HepG2 (cell line): ENCODE measurements around the gene INTS15. TPM values are rescaled to one million over a fixed set of nuclear protein-coding genes. Genes with fewer than 3 reads are reported as not detected.

Experiments
- ATAC-seq: fragments of 200-7000 bp; cut with Tn5 transposase; 3 replicates; pipeline ENCODE4 v1.9.1; 2020; ENCODE audit warnings: mild to moderate bottlenecking, moderate library complexity
- BruUV-seq: library from RNA; stranded (reverse); fragments of 400-500 nt; replicated peaks from 2 replicates; lab custom pipeline; 2021; lab: Mats Ljungman, UMichigan
- CTCF ChIA-PET: fragments of 300-600 bp; formaldehyde crosslinking; extraction: SDS; loops from one replicate; lab custom pipeline; 2021; ENCODE audit warnings: low total read pairs, inconsistent platforms, low intra/inter-chr PET ratio; lab: Yijun Ruan, JAX
- POLR2A ChIA-PET: fragments of 350-600 bp; sonication (Branson Sonifier 250); formaldehyde crosslinking; loops from one replicate; lab custom pipeline; 2020; ENCODE audit warnings: antibody characterized with exemption, inconsistent platforms; lab: Yijun Ruan, JAX
- DNase-seq: peaks from one replicate; pipeline ENCODE4 v3.0.0-alpha.2; 2015; ENCODE audit warnings: low spot score
- FAIRE-seq: peaks from 3 replicates; lab custom pipeline; 2011; peaks lifted over from hg19 to GRCh38; lab: Jason Lieb, UNC
- H2AFZ ChIP-seq: one replicate; pipeline ENCODE4 v1.6.1; 2011; ENCODE audit warnings: low read length, inconsistent platforms
- H3K27ac ChIP-seq: fragments of 300-600 bp; 3 replicates; pipeline ENCODE4 v1.8.0; 2011; ENCODE audit warnings: mixed run types, mild to moderate bottlenecking, mixed read lengths, low read length, inconsistent platforms; ENCODE audit not compliant: insufficient read depth; ENCODE audit errors: extremely low read length
- H3K27me3 ChIP-seq, 2 experiments: fragments of 200-600 bp in 1 of 2; 2 replicates in 1 of 2; 3 replicates in 1 of 2; pipeline versions ENCODE4 v1.6.0 to v1.8.0; 2011; ENCODE audit warnings: low read length in 2 of 2, mild to moderate bottlenecking in 2 of 2, moderate library complexity in 2 of 2, inconsistent platforms in 1 of 2; ENCODE audit not compliant: insufficient read depth in 2 of 2, control insufficient read depth in 1 of 2
- H3K36me3 ChIP-seq, 2 experiments: fragments of 200-600 bp in 1 of 2; replicated peaks in 1 of 2; 2 replicates in 1 of 2; 3 replicates in 1 of 2; pipeline versions ENCODE4 v1.5.1 to v1.8.0; 2011; ENCODE audit warnings: low read length in 2 of 2, inconsistent platforms in 1 of 2; ENCODE audit not compliant: insufficient read depth in 2 of 2, control insufficient read depth in 1 of 2
- H3K4me1 ChIP-seq: 2 replicates; pipeline ENCODE4 v1.5.1; 2012; ENCODE audit warnings: low read length, inconsistent platforms; ENCODE audit not compliant: insufficient read depth
- H3K4me2 ChIP-seq: 2 replicates; pipeline ENCODE4 v1.6.0; 2011; ENCODE audit warnings: low read depth, low read length, inconsistent platforms
- H3K4me3 ChIP-seq, 3 experiments: fragments of 200-600 bp in 1 of 3; sonication (generic), shearing (Covaris generic) in 1 of 3; replicated peaks in 1 of 3; 2 replicates each; pipeline ENCODE4 v1.5.1; 2011 to 2016; ENCODE audit warnings: low read length in 3 of 3, inconsistent platforms in 2 of 3, low read depth in 2 of 3, mild to moderate bottlenecking in 2 of 3, control low read depth in 1 of 3, mixed read lengths in 1 of 3; ENCODE audit not compliant: insufficient read depth in 1 of 3
- H3K79me2 ChIP-seq: one replicate; pipeline ENCODE4 v1.6.1; 2011; ENCODE audit warnings: low read length, inconsistent platforms; ENCODE audit not compliant: insufficient read depth
- H3K9ac ChIP-seq: 2 replicates; pipeline ENCODE4 v1.6.0; 2011; ENCODE audit warnings: mild to moderate bottlenecking, low read depth, low read length, inconsistent platforms; ENCODE audit not compliant: insufficient read depth
- H3K9me3 ChIP-seq: 2 replicates; pipeline ENCODE4 v1.5.1; 2012; ENCODE audit warnings: mild to moderate bottlenecking, low read length
- H4K20me1 ChIP-seq: 2 replicates; pipeline ENCODE4 v1.6.0; 2011; ENCODE audit warnings: inconsistent platforms, mild to moderate bottlenecking, low read length, moderate library complexity; ENCODE audit not compliant: insufficient read depth
- CHCHD3 ChIP-seq: sonication (generic); formaldehyde crosslinking; IDR thresholded peaks from 2 replicates; pipeline ENCODE4 v1.8.0; 2022; ENCODE audit warnings: mild to moderate bottlenecking, missing genetic modification reagents, moderate library complexity
- RBM22 ChIP-seq: fragments of 200-400 bp; formaldehyde crosslinking; optimal IDR thresholded peaks from 2 replicates; pipeline ENCODE3; 2017; ENCODE audit warnings: mild to moderate bottlenecking, low read length, moderate library complexity
- SMARCC2 ChIP-seq: fragments of 450-650 bp; IDR thresholded peaks from 2 replicates; pipeline ENCODE4 v1.6.1; 2017; ENCODE audit warnings: antibody characterized with exemption, mild to moderate bottlenecking
- SNAPC2 ChIP-seq: sonication (generic); formaldehyde crosslinking; IDR thresholded peaks from 2 replicates; pipeline ENCODE4 v1.8.1; 2022; ENCODE audit warnings: mild to moderate bottlenecking, missing genetic modification reagents
- ZC3H13 ChIP-seq: sonication (generic); formaldehyde crosslinking; IDR thresholded peaks from 2 replicates; pipeline ENCODE4 v1.8.1; 2023; ENCODE audit warnings: mild to moderate bottlenecking, missing genetic modification reagents, moderate library complexity
- ZNF550 ChIP-seq: sonication (generic); formaldehyde crosslinking; IDR thresholded peaks from 2 replicates; pipeline ENCODE4 v1.4.0; 2020; ENCODE audit warnings: mild to moderate bottlenecking, missing genetic modification reagents, borderline replicate concordance
- WGBS: methylation state at CpG from one replicate; pipeline ENCODE4 v1.1.6; 2017; ENCODE audit warnings: low lambda C conversion rate; 5-methylcytosine and 5-hydroxymethylcytosine counted together
- in situ Hi-C: cut with HindIII; loops from 2 replicates; pipeline ENCODE4 v1.10.0; 2017; ENCODE audit warnings: low pct_unique_long_range_greater_than_20kb; ENCODE audit not compliant: extremely low pct_ligation_motif_present
- intact Hi-C: fragments of 100-400 bp; cut with micrococcal nuclease; formaldehyde crosslinking; loops from one replicate; pipeline ENCODE4 v1.10.0; 2022; ENCODE audit not compliant: unreplicated experiment
- polyA plus RNA-seq, 8 experiments: library from polyadenylated mRNA; depleted of rRNA in 3 of 8; stranded (reverse) in 7 of 8; unstranded in 1 of 8; fragments of >200 nt; fragmentation: Illumina TruSeq in 4 of 8; extraction: Trizol in 4 of 8; gene quantifications; 2 replicates each; pipeline versions ENCODE4 v1.2.1 to v1.2.3, GENCODE V29; 2011 to 2016; ENCODE audit warnings: low read depth in 4 of 8, missing spikeins in 1 of 8, mixed read lengths in 1 of 8; ENCODE audit not compliant: insufficient read depth in 1 of 8
- total RNA-seq, 5 experiments: library from RNA; depleted of rRNA; stranded (reverse); fragments of >200 nt; fragmentation: Illumina TruSeq; extraction: Trizol; gene quantifications; 2 replicates each; pipeline ENCODE4 v1.2.3, GENCODE V29; 2016; ENCODE audit warnings: low read depth in 1 of 5
- TF ChIP-seq, protein P1 (sequence below): sonication (generic); formaldehyde crosslinking; IDR thresholded peaks from 2 replicates; pipeline ENCODE4 v1.5.0; 2020; ENCODE audit warnings: mild to moderate bottlenecking, missing genetic modification reagents, moderate library complexity
- TF ChIP-seq, protein P2 (sequence below): sonication (generic); formaldehyde crosslinking; IDR thresholded peaks from 2 replicates; pipeline ENCODE4 v1.8.1; 2022; ENCODE audit warnings: low read depth, mild to moderate bottlenecking, missing genetic modification reagents
- TF ChIP-seq, protein P3 (sequence below): sonication (generic); formaldehyde crosslinking; IDR thresholded peaks from 2 replicates; pipeline ENCODE4 v1.4.0; 2020; ENCODE audit warnings: low read depth, mild to moderate bottlenecking, missing genetic modification reagents
- TF ChIP-seq, protein P4 (sequence below): sonication (generic); formaldehyde crosslinking; IDR thresholded peaks from 2 replicates; pipeline ENCODE4 v1.4.0; 2020; ENCODE audit warnings: missing genetic modification reagents
- TF ChIP-seq, protein P5 (sequence below): sonication (generic); formaldehyde crosslinking; IDR thresholded peaks from 2 replicates; pipeline ENCODE4 v1.4.0; 2020; ENCODE audit warnings: missing genetic modification reagents
- TF ChIP-seq, protein P6 (sequence below): sonication (generic); formaldehyde crosslinking; IDR thresholded peaks from 2 replicates; pipeline ENCODE4 v1.4.0; 2020; ENCODE audit warnings: mild to moderate bottlenecking, missing genetic modification reagents

Gene INTS15
- total and polyA plus RNA-seq, 2 of the 13 experiments (the other 11 are each of a cell fraction or from before 2014, with no cell fraction given), result 16.3 to 25.7 TPM

DNA sequence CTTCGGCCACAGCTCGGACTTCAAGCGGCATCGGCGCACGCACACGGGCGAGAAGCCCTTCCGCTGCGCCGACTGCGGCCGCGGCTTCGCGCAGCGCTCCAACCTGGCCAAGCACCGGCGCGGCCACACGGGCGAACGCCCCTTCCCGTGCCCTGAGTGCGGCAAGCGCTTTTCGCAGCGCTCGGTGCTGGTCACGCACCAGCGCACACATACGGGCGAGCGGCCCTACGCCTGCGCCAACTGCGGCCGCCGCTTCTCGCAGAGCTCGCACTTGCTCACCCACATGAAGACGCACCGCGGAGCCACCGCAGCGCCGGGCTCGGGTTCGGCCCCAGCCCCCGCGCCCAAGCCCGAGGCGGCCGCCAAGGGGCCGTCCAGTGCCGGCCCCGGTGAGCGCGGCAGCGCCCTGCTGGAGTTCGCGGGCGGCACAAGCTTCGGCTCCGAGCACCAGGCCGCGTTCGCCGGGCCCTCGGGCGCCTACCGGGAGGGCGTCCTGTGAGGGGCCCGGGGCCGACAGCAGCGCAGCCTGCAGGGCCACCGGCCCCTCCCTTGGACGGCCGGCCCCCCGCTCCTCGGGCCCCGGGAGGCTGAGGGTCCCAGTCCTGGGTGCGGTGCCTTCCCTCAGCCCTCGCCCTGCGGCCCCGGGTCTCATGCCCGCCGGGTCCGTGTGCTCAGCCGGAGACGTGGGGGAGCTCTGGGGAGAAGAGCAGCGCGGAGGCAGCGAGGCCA, 64.5 kb downstream of the INTS15 start:
- in situ Hi-C loops (no loop called here), intact Hi-C loops (no loop called here)
- Histone ChIP-seq H3K9me3 (no peaks in the 10 kb centered on the region), H3K4me3 (no peak overlapping the region), H3K36me3 (peaks cover 2 to 8% of the 10 kb centered on the region in 2 experiments; a peak in 2 of 5 replicates), H3K27me3 (no peaks in the 10 kb centered on the region), H3K27ac (no peak overlapping the region), H2AFZ (no peak overlapping the region), H3K4me2 (no peak overlapping the region), H3K79me2 (no peaks in the 10 kb centered on the region), H4K20me1 (no peaks in the 10 kb centered on the region), H3K4me1 (peaks cover 10% of the 10 kb centered on the region), H3K9ac (no peak overlapping the region)
- FAIRE-seq, result no peak
- WGBS, result 98% methylated on average over 48 of the region's 94 CpGs
- no TSS peak for BruUV-seq
- POLR2A ChIA-PET, result no interaction called here
- CTCF ChIA-PET, result no interaction called here
- ATAC-seq, result no peak
- DNase-seq, result no peak
- no peak for TF ChIP-seq SNAPC2 (CRISPR knock-in tag)
- TF ChIP-seq SMARCC2, result no peak
- TF ChIP-seq, protein P1, sequence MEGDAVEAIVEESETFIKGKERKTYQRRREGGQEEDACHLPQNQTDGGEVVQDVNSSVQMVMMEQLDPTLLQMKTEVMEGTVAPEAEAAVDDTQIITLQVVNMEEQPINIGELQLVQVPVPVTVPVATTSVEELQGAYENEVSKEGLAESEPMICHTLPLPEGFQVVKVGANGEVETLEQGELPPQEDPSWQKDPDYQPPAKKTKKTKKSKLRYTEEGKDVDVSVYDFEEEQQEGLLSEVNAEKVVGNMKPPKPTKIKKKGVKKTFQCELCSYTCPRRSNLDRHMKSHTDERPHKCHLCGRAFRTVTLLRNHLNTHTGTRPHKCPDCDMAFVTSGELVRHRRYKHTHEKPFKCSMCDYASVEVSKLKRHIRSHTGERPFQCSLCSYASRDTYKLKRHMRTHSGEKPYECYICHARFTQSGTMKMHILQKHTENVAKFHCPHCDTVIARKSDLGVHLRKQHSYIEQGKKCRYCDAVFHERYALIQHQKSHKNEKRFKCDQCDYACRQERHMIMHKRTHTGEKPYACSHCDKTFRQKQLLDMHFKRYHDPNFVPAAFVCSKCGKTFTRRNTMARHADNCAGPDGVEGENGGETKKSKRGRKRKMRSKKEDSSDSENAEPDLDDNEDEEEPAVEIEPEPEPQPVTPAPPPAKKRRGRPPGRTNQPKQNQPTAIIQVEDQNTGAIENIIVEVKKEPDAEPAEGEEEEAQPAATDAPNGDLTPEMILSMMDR (CRISPR knock-in tag), result no peak
- 0 out of 2 replicates have a peak, but pooled peaks have one; percentile 27 for TF ChIP-seq ZC3H13 (CRISPR knock-in tag)
- TF ChIP-seq, protein P2, sequence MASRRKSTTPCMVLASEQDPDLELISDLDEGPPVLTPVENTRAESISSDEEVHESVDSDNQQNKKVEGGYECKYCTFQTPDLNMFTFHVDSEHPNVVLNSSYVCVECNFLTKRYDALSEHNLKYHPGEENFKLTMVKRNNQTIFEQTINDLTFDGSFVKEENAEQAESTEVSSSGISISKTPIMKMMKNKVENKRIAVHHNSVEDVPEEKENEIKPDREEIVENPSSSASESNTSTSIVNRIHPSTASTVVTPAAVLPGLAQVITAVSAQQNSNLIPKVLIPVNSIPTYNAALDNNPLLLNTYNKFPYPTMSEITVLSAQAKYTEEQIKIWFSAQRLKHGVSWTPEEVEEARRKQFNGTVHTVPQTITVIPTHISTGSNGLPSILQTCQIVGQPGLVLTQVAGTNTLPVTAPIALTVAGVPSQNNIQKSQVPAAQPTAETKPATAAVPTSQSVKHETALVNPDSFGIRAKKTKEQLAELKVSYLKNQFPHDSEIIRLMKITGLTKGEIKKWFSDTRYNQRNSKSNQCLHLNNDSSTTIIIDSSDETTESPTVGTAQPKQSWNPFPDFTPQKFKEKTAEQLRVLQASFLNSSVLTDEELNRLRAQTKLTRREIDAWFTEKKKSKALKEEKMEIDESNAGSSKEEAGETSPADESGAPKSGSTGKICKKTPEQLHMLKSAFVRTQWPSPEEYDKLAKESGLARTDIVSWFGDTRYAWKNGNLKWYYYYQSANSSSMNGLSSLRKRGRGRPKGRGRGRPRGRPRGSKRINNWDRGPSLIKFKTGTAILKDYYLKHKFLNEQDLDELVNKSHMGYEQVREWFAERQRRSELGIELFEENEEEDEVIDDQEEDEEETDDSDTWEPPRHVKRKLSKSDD (CRISPR knock-in tag), result peak; percentile 52; the same call in 1 of the 2 replicates
- TF ChIP-seq CHCHD3, result no peak
- TF ChIP-seq, protein P3, sequence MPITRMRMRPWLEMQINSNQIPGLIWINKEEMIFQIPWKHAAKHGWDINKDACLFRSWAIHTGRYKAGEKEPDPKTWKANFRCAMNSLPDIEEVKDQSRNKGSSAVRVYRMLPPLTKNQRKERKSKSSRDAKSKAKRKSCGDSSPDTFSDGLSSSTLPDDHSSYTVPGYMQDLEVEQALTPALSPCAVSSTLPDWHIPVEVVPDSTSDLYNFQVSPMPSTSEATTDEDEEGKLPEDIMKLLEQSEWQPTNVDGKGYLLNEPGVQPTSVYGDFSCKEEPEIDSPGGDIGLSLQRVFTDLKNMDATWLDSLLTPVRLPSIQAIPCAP (CRISPR knock-in tag), result no peak
- no peak for TF ChIP-seq ZNF550 (CRISPR knock-in tag)
- TF ChIP-seq, protein P4, sequence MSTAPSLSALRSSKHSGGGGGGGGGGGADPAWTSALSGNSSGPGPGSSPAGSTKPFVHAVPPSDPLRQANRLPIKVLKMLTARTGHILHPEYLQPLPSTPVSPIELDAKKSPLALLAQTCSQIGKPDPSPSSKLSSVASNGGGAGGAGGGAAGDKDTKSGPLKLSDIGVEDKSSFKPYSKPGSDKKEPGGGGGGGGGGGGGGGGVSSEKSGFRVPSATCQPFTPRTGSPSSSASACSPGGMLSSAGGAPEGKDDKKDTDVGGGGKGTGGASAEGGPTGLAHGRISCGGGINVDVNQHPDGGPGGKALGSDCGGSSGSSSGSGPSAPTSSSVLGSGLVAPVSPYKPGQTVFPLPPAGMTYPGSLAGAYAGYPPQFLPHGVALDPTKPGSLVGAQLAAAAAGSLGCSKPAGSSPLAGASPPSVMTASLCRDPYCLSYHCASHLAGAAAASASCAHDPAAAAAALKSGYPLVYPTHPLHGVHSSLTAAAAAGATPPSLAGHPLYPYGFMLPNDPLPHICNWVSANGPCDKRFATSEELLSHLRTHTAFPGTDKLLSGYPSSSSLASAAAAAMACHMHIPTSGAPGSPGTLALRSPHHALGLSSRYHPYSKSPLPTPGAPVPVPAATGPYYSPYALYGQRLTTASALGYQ, result no peak
- TF ChIP-seq, protein P5, sequence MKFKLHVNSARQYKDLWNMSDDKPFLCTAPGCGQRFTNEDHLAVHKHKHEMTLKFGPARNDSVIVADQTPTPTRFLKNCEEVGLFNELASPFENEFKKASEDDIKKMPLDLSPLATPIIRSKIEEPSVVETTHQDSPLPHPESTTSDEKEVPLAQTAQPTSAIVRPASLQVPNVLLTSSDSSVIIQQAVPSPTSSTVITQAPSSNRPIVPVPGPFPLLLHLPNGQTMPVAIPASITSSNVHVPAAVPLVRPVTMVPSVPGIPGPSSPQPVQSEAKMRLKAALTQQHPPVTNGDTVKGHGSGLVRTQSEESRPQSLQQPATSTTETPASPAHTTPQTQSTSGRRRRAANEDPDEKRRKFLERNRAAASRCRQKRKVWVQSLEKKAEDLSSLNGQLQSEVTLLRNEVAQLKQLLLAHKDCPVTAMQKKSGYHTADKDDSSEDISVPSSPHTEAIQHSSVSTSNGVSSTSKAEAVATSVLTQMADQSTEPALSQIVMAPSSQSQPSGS (CRISPR knock-in tag), result no peak
- TF ChIP-seq, protein P6, sequence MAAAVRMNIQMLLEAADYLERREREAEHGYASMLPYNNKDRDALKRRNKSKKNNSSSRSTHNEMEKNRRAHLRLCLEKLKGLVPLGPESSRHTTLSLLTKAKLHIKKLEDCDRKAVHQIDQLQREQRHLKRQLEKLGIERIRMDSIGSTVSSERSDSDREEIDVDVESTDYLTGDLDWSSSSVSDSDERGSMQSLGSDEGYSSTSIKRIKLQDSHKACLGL (CRISPR knock-in tag), result no peak
- peak; percentile 13 for TF ChIP-seq RBM22
